Coronary artery (tissue), 2 donors: Measurements from ENCODE around the gene PTPN6.

Experiments
- DNase-seq: peaks from one replicate; pipeline ENCODE4 v3.0.0-alpha.2; 2017; ENCODE audit warnings: low spot score
- H3K27ac ChIP-seq, 2 donors: fragments of 200-600 bp; sonication (generic); one replicate each; pipeline ENCODE4 v1.5.1; 2016 to 2019
- H3K4me3 ChIP-seq: fragments of 200-600 bp; sonication (generic); 2 replicates; pipeline ENCODE4 v1.5.1; 2016; ENCODE audit warnings: mild to moderate bottlenecking, moderate library complexity
- TF ChIP-seq, protein P1 (sequence below): fragments of 200-600 bp; sonication (generic); IDR thresholded peaks from one replicate; pipeline ENCODE4 v1.5.1; 2019; ENCODE audit warnings: antibody characterized with exemption

PTPN6 gene

DNA sequence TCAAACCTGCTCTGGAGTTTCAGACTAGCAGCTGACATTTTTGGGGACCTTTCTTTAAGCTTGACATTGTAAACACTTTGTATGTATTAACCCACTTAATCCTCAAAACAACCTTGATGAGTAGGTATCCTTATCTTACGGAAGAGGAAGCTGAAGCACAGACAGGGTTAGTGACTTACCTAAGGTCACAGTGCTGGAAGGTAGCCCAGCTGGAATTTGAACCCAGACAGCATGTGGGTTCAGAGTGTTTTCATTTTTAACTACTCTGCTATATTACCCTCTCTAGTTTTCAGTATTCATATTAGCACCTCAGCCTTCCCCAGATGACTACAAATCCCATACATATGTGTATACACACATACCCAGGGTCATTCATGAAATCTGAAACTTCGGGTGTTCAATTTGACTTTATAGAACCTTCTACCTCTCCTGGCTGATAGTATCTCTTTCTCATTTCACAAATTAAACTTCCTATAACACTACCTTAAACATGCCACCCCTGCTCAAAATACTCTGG, 53.2 kb downstream of the PTPN6 start:
- no peak overlapping the region for H3K27ac ChIP-seq
- TF ChIP-seq, protein P1, sequence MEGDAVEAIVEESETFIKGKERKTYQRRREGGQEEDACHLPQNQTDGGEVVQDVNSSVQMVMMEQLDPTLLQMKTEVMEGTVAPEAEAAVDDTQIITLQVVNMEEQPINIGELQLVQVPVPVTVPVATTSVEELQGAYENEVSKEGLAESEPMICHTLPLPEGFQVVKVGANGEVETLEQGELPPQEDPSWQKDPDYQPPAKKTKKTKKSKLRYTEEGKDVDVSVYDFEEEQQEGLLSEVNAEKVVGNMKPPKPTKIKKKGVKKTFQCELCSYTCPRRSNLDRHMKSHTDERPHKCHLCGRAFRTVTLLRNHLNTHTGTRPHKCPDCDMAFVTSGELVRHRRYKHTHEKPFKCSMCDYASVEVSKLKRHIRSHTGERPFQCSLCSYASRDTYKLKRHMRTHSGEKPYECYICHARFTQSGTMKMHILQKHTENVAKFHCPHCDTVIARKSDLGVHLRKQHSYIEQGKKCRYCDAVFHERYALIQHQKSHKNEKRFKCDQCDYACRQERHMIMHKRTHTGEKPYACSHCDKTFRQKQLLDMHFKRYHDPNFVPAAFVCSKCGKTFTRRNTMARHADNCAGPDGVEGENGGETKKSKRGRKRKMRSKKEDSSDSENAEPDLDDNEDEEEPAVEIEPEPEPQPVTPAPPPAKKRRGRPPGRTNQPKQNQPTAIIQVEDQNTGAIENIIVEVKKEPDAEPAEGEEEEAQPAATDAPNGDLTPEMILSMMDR, result no peak
- no peak for DNase-seq
- H3K4me3 ChIP-seq, result no peak overlapping the region

DNA sequence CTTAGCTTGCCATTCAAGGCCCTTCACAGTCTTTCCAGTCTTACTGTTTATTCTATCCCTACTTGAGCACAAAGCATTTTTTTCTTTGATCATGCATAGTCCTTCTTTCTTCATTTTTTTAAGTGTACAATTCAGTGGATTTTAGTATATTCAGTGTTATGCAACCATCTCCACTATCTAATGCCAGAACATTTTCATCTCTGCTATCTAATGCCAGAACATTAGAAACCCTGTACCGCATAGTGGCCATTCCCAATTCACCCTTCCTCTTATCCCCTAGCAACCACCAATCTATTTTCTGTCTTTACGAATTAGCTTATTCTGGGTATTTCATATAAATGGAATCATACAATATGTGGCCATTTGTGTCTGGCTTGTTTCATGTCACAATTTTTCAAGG, 53.7 kb downstream of the PTPN6 start:
- no peak overlapping the region for H3K27ac ChIP-seq
- no peak overlapping the region for H3K4me3 ChIP-seq
- TF ChIP-seq, protein P1, result no peak
- no peak for DNase-seq

DNA sequence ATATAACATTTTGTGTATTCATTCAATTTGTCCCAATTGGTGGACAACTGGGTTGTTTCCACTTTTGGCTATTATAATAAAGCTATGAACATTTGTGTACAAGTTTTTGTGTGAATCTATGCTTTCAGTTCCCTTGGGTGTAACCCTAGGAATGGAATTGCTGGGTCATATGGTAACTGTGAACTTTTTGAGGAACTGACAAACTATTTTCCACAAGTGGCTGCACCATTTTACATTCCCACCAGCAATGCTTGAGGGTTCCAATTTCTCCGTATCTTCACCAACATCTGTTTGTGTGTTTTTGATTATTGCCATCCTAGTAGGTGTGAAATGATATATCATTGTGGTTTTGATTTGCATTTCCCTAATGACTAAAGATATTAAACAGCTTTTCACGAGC, 54.2 kb downstream of the PTPN6 start:
- TF ChIP-seq, protein P1, result no peak
- no peak for DNase-seq
- Histone ChIP-seq H3K4me3 (no peak overlapping the region), H3K27ac (no peak overlapping the region)

DNA sequence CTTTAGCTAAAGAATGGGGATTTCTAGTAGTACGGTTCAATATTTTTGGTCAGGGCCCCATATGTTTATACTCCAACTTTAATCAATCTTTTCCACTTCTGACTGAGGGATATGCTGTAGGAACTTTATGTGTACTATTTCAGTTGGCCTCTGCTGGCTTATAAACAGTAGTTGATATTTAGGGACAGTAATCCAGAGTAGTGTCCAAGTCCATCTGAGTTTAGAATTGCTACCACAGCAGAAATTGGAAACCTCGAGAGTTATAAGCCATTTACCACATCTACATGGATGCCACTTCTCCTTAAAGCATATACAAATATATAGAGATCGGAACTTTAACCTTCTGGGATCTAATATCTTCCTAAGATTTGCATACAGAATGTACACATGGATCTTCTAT, 55.5 kb downstream of the PTPN6 start:
- H3K27ac ChIP-seq, result no peak overlapping the region
- no peak overlapping the region for H3K4me3 ChIP-seq
- no peak for DNase-seq
- TF ChIP-seq, protein P1, result no peak

DNA sequence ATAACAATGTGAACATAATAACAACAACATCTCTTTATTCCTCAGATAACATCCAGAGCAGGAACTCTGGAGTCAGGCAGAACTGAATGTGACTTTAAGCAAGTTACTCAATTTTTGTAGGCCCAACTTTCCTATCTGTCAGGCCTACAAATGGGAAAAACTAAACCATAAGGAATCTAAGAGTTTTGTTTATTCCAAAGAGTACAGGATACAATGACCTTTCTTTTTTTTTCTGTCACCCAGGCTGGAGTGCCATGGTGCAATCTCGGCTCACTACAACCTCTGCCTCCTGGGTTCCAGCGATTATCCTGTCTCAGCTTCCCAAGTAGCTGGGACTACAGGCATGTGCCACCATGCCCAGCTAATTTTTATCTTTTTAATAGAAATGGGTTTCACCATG, 57.7 kb downstream of the PTPN6 start:
- H3K4me3 ChIP-seq, result no peak overlapping the region
- TF ChIP-seq, protein P1, result no peak
- DNase-seq, result no peak
- no peak overlapping the region for H3K27ac ChIP-seq

DNA sequence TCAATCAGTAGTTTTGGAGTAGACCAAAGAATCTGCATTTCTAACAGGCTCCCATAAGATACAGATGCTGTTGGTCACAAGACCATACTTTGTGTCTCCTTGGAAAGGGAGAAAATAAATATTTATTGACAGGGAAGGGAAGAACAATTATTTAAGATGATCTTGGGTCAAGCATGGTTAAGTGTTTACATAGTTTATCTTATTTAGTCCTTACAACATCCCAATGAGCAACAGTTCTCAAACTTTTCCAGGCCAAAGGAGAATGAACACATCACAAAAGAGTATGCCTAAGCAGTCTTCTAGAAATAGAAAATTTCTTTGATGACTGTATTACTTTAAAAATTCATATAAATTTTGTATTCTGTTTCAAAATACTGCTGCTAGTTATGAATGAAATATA, 58.4 kb downstream of the PTPN6 start:
- TF ChIP-seq, protein P1, result no peak
- Histone ChIP-seq H3K4me3 (no peak overlapping the region), H3K27ac (no peak overlapping the region)
- no peak for DNase-seq
